GM12892 (cell line): Measurements from ENCODE around the gene UBE2O.

Source experiments
- DNase-seq: peaks from one replicate; pipeline ENCODE4 v3.0.0; 2011; ENCODE audit not compliant: insufficient read length
- FAIRE-seq: peaks from 2 replicates; lab custom pipeline; 2011; peaks lifted over from hg19 to GRCh38; lab: Jason Lieb, UNC
- POLR2A ChIP-seq: IDR thresholded peaks from 2 replicates; pipeline ENCODE4 v1.6.1; 2011; ENCODE audit warnings: low read depth, low read length, control low read depth
- POLR2AphosphoS5 ChIP-seq: IDR thresholded peaks from 2 replicates; pipeline ENCODE4 v1.6.1; 2011; ENCODE audit warnings: low read depth, low read length, control low read depth
- TAF1 ChIP-seq: IDR thresholded peaks from 2 replicates; pipeline ENCODE4 v1.6.1; 2011; ENCODE audit warnings: low read depth, mild to moderate bottlenecking, control low read depth, low read length, borderline replicate concordance

UBE2O gene

DNA sequence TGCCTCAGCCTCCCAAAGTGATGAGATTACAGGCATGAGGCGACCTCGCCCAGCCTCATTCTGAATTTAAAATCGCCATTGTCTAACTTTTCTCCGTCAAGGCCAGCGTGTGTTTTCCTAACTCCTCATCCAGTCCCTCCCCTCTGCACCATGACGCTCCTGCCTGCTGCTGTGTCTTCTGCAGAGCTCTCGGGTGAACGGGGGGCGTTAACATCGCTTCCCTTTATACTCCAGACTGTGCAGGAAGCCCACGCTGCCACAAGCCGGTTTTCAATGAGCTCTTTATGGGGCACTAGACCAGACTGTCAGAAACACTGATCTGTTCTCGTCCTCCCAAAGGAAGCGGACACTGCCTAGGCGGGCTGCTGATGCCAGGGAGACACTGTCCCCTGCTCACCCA lies 27.7 kb upstream of the UBE2O start:
- FAIRE-seq (no peak), DNase-seq (no peak)
- no peak for TF ChIP-seq TAF1
- no peak for TF ChIP-seq POLR2A

DNA sequence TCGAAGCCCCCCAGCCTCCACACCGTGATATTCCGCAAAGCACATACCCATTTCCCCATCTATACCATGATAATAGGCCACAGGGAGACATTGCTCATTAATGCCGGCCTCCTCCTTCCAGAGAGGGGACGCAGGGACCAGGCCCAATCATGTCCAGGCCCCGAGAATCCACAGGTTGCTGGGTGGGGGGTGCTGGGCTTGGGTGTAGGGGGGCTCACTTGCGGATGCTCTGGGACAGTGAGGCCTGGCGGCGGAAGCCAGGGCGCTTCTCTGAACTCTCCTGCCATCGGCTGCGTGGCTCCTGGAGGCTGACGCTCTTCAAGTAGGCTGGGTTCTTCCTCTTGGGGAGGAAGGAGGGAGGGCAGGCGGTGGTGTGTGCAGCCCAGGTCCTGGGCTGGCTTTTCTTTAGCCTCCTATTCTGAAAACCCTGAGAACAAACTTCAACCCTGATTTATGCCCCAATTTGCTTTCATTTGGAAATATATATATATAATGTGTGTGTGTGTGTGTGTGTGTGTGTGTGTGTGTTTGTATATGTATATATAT lies 26.6 kb upstream of the UBE2O start:
- FAIRE-seq: no peak
- TF ChIP-seq POLR2AphosphoS5 (no peak), POLR2A (no peak), TAF1 (no peak)
- no peak for DNase-seq

DNA sequence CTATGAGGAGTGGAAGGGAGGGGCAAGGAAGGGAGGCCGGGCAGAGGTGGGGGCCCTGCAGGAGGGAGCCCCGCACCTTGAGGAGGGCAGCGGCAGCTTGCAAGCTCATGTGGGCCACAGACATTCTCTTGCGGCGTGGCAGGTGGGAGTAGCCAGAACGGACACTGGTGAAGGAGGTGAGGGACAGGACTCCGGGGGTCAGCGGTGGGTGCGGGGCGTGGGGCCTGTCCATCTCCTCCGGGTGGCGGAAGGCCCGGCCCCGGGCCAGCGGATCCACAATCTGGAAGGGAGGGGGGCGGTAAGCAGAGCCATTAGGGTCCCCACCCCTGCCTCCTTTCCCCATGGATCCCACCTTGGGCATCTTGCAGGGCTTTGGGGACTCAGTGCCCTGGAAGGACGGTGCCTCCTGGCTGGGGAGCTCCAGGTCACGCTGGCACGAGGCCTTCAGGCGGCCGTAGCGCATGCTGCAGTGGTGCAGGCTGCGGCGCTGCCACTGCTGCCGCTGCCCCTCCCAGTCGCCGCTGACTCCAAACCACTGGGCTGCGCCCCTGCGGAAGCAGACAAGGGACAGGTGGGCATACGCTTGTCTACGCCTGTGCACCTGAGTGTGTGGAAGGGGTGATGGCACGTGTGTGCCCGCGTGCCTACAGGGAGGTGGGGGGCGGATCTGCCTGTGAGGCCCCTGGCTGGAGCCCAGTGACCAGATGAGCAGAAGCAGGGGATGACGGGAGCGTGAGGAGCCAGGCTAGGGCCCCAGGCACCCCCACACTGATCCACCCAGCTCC lies 26.0 kb upstream of the UBE2O start:
- FAIRE-seq (no peak), DNase-seq (no peak)
- no peak for TF ChIP-seq TAF1
- TF ChIP-seq POLR2AphosphoS5: no peak
- TF ChIP-seq POLR2A: no peak

DNA sequence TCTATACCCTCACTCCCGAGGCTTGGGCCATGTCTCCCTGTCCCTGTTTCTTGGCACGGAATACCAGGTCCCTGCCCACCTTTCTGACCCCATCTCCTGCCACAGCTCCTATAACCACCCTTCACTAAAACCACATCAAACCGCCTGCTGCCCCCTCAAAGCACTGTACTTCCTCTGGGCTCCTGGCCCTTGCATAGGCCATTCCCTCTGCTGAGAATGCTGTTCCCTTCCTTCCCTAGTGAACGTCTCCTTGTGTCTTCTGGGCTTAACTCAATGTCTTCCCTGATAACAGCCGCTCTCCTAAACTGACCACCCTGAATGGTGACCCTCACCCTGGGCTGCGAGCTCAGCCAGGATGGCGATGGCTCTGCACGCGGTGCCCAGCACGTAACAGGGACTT lies 25.1 kb upstream of the UBE2O start:
- FAIRE-seq: no peak
- DNase-seq: no peak
- TF ChIP-seq POLR2A (no peak), TAF1 (no peak), POLR2AphosphoS5 (no peak)

DNA sequence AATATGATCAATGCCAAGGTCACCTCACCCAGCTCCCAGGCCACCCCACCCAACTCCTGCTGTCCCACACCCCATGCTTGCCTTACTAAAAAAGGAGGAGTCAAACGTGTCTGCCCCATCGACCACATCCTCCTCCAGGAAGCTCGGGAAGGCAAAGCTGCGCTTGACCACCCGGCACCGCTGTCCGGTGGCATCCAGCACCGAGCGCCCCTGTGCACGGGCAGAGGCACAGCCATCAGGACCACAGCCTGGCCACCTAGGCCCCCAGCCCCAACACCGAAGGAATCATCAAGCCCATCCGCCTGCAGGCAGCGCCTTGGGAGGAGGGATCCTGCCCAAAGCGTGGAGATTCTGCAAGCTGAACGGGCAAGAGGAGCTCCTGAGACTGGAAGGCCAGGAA lies 24.6 kb upstream of the UBE2O start:
- no peak for DNase-seq
- no peak for FAIRE-seq
- TF ChIP-seq TAF1: no peak
- TF ChIP-seq POLR2AphosphoS5: no peak
- no peak for TF ChIP-seq POLR2A

DNA sequence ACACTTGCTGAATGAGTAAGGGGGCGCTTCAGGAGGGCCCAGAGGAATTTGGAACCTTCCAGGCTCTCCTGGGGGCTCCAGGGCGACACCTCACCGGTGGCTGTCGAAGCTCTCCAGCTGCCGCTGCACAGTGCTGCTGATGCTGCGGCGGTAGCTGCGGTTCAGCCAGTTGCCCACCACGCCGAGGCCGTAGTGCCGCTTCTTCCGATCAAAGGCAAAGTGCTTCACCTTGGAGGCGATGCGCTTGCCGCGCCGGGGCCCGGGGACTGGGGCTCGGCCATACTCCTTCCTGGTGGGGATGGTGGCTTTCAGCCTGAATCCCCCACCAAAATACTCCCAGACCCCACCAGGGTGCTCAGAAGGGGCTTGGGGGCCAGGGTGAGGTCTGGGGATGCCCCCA lies 23.8 kb upstream of the UBE2O start:
- TF ChIP-seq TAF1: no peak
- TF ChIP-seq POLR2A: no peak
- TF ChIP-seq POLR2AphosphoS5: no peak
- FAIRE-seq (no peak), DNase-seq (no peak)

DNA sequence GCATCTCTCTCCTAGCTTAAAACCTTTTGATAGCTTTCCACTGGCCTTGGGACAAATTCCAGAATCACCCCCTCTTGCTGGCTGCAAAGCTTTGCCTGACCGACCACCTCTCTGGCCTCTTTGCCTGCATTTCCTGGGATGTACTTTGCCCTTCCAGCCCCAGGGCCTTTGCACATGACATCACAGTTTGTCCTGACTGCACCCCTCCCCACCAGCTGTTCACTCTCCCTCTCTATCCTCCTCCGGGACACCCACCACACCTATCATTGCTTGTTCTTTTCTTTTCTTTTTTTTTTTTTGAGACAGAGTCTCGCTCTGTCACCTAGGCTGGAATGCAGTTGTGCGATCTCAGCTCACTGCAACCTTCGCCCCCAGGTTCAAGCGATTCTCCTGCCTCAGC lies 22.4 kb upstream of the UBE2O start:
- TF ChIP-seq TAF1 (no peak), POLR2A (no peak), POLR2AphosphoS5 (no peak)
- FAIRE-seq (no peak), DNase-seq (no peak)

DNA sequence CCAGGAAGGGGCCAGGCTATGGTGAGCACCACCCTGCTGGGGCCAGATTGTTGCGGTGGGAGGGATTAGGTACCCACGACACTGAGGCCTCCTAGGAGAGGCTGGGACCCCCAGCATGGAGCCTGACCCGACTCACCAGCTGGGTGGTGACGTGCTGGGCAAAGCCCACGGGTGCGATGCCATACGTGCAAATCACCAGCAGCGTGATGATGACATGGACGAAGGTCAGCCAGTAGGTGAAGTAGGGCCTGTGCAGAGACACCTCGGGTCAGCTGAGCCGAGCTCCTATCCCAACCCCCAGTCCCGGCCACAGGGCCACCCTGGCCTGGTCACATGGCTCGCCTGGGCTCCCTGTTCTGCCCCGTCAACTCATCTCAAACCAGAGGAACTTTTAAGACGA lies 21.9 kb upstream of the UBE2O start:
- TF ChIP-seq POLR2A (no peak), POLR2AphosphoS5 (no peak), TAF1 (no peak)
- DNase-seq (no peak), FAIRE-seq (no peak)

DNA sequence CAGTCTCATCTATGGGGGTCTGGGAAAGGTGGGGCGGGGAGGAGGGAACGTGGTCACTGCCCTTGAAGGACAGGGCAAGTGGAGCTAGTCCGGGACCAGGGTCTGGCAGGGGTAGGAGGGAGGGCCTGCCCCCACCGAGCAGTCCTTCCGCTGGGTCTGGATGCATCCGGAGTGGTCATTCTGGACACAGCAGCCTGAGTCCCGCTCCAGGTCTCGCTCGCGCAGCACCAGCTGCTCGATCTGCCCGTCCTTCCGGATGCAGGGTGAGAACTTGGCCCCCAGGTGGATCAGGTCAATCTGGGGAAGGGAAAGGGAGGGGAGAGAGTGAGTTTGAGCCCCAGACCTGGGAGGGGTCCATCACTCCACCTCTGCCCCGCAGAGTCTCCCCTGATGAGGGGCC lies 21.3 kb upstream of the UBE2O start:
- TF ChIP-seq POLR2A (no peak), POLR2AphosphoS5 (no peak), TAF1 (no peak)
- no peak for FAIRE-seq
- no peak for DNase-seq

DNA sequence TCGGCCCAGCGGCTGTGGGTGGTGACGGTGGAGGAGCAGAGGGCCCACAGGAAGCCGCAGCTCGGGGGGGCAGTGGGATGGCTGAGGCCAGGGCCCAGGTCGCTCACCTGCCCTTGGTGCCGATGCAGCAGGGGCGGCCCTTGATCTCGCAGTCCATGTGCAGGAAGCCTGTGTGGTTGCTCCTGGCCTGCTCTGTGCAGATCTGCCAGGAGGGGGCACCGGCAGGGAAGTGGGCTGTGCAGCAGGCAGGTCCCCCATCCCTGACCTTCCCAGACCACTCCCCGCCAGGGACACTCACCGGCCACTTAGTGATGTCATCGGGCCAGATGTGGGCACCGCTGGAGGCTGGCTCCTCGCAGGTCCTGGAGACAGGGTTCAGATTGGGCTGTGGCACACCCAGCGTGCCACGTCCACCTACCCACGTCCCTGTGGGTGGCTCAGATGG lies 20.6 kb upstream of the UBE2O start:
- no peak for TF ChIP-seq POLR2A
- no peak for TF ChIP-seq POLR2AphosphoS5
- TF ChIP-seq TAF1: no peak
- FAIRE-seq (no peak), DNase-seq (no peak)

DNA sequence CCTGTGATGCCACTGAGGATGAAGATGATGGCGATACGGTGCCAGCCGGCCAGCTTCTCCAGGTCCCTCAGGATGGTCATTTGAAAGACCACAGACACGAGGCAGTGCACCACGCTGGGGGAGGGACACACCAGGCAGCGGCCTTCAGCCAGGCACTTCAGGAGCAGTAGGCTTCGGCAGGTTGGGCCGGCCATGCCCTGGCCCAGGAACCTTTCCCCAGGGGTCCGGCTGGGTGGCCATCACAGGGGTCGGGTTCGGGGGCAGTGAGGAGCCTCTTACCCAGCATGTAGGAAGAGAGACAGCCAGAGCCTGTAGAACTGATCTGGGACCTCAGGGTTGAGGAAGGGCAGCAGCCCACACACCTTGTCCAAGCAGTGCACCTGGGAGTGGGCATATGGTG lies 19.8 kb upstream of the UBE2O start:
- FAIRE-seq: no peak

DNA sequence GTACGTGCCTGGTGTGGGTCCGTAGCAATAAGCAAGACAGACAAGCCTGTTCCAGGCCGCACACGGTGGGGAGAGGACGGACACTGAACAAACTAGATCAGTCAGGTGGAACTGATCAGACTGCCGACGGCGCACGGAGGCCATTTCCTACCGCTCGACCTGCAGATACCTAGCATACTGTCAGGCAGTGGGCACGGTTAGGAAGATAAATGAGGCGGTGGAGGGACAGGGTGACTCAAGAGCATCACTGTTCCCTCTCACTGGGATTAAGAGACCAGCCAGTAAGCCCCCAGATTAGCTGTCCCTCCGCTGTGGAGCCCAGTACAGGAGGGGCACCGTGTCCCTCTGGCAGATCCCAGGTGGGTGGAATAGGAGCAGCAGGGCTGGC lies 19.3 kb upstream of the UBE2O start:
- no peak for FAIRE-seq
- TF ChIP-seq TAF1 (no peak), POLR2A (no peak), POLR2AphosphoS5 (no peak)
- DNase-seq: no peak

More for the DNA sequence above, 19.8 kb upstream of the UBE2O start:
- TF ChIP-seq TAF1: no peak
- TF ChIP-seq POLR2AphosphoS5: no peak
- TF ChIP-seq POLR2A: no peak
- DNase-seq: no peak
